Measurements from ENCODE around the gene S100A16.
"Not testable (repeated sequence)": the region's sequence is repeated elsewhere in the genome, so short reads cannot be mapped to it uniquely, and the experiment has no call there.

The S100A16 gene

DNA sequence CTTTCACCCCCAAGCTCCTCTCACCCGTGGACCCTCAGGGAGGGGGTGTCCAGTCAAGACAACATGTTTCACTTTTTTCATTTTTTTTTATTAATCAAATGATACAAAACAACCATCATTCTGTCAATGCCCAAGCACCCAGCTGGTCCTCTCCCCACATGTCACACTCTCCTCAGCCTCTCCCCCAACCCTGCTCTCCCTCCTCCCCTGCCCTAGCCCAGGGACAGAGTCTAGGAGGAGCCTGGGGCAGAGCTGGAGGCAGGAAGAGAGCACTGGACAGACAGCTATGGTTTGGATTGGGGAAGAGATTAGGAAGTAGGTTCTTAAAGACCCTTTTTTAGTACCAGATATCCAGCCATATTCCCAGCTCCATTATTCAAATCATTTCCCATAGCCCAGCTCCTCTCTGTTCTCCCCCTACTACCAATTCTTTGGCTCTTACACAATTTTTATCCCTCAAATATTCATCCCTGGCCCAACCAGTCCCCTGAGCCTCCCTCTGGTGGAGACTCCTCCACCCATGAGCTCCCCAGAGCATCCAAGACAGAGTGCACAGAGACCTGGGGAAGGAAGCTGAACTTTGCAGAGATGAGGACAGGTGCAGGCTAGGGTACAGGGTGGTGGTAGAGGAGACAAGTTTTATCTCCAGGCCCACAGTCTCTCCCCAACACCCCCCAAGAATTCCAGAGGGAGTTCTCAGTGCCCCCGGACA lies 1.4 kb upstream of the S100A16 start:
- no peak for DNase-seq

DNA sequence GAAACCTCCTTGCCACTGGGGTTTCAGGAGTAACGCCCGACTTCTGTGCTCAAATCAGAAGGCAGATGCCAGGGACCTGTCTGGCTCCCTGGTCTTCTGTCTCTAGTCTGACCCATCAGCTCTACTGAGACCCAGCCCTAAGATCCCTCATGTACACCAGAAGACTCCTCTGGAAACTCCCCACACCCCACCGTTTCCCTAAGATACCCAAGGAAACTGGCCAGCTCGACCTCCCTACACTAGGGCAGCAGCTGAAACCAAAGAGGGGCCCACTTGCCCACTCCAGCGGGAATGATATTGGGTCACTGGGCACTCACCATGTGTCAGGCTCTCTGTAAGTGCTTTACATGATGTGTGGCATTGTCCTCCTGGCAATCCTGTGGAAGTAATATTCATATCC lies 469 bp upstream of the S100A16 start:
- DNase-seq: no peak

DNA sequence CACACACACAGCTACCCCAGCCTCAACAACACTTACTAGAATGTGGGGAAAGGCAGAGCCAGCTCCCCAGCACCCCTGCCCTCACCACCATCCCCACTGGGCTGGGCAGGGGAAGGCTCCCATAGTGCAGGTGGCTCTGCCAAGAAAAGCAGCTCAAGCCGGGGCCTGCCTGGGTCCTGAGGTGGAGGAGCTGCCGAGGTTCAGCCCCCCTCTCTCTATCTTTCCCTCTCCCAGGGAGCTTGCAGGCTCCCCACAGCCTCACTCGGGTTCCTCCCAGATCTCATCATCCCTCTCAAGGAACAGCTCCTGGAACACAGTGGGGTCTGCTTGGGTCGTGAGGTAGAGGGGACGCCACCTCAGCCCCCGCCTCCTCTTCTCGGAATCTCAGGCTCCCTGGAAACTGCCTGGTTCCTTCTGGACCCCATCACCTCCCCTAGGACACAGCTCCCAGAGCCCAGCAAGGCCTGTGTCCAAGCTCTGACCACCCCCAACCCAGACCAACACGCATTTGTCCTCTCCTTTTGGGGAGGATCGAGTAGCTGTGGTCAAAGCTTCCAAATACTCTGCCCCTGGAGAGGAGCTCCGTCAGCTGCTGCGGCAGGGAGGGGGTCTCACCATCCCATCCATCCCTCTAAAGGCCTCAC lies 704 bp downstream of the S100A16 start:
- no peak for DNase-seq

DNA sequence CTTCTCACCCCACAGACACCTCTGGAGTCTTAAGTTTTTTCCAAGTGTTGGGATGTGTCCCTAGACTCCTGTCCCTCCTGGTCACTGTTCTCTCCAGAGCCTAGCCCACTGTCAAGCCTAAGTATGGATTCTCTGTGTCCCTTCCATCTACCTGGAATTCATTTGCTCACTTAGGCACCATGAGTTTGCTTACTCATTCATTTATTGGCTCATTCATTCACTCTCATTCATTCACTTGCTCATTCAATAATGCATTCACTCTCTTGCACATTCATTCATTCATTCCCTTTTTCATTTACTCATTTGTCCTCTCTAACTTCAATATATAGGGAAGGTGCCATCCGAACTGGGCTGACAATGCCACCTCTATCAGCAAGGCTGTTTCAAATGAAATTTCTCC lies 1.6 kb downstream of the S100A16 start:
- no peak for DNase-seq

DNA sequence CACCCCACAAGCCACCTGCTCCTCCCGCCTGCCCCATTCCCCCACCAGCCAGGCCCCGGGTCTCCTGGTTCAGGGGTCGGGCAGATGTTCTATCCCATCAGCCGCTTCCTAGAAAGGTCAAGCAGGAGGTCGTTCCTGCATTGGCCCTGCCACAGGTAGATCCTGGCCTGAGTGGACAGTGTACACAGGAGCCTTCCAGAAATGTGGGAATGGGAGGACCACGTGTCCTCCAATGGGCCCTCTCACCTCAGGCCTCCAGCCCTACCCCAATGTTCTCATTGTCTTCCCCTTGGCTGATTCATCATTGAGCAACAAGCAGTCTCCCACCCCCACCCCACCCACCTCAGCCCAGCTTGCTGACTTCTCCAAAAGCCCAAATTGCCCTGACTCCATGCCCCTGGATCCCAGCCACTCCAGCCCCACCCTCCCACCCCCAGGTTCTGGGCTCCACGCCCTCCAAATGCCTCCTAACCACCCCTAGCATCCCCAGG lies 2.1 kb downstream of the S100A16 start:
- DNase-seq: no peak

DNA sequence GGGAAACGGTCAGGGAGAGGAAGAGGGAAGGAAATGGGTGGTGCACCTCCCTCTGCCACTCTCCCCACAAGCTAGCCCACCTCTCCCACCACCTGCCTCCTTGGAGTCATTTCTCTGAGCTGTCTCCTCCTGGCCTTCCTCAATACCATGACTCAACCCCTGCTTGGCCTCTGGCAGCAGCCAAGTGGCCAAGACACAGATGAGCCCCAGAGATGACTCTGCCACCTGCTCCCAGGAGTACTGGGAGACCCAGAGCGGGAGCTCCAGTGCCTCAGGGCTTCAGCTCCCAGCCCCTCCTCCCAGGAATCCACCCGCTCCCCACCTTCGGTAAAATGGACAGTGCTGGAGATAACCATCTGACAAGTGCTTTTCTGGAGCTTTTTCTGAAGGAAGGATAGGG lies 2.6 kb downstream of the S100A16 start:
- DNase-seq: no peak

DNA sequence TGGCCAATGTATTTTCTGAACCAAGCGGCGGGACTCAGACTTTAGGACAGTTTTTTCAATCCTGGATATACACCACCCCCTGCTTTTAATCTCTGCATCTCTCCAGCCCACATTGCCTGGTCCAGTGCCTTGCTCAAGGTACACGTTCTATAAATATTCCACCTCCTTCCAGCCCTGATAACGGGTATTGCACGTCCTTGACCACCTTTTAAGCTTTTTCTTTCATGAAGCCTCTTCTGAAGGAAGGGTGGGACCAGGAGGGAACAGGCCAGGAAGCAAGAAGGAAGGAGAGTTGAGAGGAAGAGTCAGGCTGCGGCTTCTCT lies 3.4 kb downstream of the S100A16 start:
- DNase-seq: no peak

DNA sequence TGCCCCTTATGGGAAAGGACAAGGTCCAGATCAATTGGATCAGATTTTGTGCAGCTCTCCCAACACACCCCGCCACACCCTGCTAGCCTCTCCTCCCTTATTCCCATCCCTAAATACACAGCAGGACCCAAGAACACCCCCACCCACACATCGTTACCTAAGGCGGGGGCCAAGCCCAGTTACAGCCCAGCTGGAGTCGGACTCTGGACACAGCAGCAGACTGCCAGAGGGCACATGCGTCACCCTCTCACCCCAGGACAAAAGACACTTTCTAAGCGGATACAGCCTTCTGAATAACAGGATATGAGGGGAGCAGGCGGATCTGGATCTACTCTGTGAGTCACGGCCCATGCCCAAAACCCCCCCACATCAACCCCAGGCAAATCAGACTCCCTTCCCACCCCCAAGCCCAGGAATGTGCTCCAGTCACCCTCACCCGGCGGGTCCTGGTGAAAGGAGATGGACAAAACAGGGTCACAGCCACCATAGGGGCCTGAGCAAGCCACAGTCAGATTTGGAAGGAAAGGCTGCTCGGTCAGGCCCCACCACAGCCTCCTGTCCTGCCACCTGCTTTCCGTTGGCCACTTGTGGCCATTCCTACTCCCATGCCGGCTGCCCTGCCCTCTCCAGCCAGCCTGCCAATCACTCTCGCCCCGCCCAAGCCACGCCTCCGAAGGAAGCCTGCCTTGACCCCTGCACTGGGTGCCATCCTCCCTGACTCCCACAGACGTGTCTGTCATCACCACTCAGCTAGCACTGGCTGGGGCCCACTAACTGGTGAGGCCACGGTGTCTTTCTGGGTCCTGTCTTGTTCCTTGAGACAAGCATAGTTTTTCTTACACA lies 4.0 kb downstream of the S100A16 start:
- DNase-seq: no peak

DNA sequence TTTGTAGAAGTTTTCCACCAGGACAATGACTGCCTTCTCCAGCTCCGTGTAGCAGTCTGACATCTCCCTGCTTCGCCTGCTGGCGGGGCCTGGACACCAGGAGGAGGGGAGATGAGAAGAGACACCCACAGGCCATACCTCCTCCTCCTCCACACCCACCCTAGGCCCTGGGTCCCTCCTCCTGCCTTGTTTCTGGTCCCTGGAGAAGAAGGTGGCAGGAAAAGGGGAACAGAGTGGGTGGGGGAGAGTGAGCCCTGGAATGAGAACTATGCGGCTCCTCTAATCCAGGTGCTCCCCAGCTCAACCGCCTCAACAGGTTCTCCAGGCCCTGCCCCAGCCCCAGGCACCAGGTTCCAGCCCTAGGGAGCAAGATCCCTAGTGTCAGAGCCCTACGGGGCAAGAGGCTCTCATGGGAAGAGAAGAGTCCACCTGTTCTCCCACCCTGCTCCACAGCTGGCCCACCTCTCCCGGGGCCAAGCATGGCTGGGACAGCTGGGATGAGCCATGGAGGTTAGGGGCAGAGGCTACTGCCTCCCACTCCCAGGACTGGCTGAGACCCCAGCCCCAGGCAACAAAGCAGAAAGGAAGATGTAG lies 4.8 kb downstream of the S100A16 start:
- DNase-seq: no peak

DNA sequence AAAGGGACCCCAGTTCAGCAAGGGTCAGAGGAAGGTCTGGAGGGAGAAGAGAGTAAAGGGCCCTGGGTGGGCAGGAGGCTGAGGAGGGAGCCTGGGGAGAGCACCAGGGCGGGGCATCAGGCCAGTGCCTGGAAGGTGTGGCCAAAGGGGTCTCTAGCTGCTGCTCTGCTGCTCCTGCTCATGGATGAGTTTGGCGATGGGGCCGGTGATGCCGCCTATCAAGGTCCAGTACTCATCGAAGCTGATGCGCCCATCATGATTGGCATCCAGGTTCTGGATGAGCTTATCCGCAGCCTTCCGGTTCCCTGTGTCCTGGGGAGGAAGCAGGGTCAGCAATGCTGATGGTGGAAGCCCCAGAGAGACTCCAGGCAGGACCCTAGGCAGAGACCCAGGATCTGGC lies 5.6 kb downstream of the S100A16 start:
- no peak for DNase-seq

DNA sequence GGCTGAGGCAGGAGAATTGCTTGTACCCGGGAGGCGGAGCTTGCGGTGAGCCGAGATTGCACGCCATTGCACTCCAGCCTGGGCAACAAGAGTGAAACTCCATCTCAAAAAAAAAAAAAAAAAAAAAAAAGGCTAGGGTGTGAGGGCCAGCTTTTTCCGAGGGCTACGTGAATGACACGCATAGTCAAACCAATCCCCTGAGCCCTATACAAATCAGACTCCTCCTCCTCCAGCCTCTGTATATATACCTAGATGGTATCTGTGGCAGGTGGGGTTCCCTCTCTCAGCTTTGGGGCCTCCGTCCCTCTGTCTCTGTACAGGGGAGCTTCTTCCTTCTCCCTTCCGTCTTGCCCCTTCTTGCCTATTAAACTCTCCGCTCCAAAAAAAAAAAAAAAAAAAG lies 6.7 kb downstream of the S100A16 start:
- DNase-seq: no peak

DNA sequence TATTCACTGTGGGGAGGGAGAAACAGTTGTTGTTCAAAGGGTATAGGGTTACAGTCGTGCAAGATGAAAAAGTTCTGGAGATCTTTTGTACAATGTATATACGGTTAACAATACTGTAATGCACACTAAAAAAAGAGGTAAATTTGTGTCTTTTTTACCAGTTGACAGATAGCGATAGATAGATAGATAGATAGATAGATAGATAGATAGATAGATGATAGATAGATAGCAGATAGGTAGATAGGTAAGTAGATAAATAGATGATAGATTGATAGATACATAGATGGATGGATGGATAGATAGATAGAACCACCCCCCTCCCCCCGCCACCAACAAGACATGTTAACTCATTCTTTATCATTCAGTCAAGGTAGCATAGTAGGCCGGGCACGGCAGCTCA lies 10.2 kb downstream of the S100A16 start:
- DNase-seq: no peak

DNA sequence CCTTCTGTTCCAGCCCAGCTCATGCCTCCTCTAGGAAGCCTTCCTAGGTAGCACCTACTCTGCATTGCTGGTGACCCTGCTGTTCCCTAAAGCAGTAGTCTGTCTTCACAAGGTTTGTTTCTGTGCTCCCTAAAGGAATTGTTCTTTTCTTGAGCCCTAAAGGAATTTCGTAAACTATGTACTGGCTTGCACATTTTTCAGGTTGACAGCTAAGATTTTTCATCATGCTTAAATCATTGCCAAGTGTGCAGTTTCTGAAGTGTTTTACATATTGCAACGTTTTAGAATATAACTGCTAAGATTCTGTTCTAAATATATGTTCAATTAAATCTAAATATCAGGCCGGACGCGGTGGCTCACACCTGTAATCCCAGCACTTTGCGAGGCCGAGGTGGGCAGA lies 13.1 kb downstream of the S100A16 start:
- DNase-seq: no peak

DNA sequence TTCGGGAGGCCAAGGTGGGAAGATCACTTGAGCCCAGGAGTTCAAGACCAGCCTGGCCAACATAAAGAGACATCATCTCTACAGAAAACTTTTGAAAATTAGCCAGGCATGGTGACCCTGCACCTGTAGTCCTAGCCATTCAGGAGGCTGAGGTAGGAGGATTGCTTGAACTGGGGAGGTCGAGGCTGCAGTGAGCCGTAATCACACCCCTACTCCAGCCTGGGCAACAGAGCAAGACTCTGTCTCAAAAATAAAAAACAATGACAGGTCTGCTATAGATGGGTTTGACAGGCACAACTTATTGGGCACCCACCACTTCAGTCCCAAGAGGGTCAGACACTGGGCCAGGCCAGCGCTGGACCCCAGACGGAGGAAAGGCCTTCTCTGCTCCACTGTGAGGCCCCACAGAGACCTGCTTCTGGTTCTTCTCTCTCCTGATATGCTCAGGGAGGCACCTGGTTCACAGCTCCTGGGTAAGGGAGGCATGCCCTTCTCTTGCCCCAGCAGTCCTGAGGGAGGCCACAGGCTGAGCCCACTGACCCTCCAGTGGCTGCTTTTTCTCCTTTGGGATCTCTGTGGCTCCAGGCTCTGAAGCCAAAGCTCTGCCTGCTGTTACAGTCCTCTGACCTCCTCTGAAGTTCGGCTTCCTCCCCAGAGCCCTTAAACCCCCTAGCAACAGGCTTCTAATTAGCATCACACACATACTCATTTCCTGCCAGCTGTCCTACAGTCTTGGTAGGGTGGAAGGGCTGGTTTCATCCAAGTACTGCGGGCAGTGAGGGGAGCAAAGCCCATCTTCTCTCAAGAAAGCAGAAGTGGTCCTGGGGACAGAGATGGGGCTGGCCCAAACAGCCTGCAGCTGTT lies 14.4 kb downstream of the S100A16 start:
- peak; percentile 80 for DNase-seq

DNA sequence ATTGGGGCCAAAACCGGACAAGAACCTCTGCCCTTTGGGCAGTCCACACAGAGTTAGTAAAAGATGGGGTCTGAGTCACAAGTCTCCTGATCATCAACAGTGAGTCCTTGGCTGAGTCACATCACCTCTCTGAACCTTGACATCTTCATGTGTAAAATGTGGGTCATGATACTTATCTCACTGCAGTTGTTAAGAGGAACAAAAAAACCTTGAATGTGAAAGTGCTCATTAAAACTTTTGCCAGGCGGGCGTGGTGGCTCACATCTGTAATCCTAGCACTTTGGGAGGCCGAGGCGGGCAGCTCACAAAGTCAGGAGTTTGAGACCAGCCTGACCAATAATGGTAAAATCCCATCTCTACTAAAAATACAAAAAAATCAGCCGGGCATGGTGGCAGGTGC lies 15.7 kb downstream of the S100A16 start:
- no peak for DNase-seq

DNA sequence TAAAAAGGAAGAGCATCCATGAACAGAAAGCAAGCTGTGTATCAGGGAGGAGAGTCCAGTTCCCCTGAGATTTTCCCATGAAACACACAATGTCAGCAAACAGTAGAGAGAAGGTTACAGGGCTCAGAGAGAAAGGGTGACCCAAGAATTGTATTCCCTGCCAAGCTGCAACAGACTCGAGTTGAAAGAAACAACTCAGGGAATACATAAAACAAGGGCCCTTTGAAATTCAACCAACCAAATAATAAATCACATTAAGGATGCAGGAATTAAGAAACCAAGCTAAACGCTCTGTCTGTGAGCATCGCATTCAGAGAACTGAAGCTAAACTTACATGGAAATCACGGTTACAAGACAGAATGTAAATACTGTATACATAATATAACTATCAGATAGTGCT lies 20.2 kb downstream of the S100A16 start:
- DNase-seq: no peak

DNA sequence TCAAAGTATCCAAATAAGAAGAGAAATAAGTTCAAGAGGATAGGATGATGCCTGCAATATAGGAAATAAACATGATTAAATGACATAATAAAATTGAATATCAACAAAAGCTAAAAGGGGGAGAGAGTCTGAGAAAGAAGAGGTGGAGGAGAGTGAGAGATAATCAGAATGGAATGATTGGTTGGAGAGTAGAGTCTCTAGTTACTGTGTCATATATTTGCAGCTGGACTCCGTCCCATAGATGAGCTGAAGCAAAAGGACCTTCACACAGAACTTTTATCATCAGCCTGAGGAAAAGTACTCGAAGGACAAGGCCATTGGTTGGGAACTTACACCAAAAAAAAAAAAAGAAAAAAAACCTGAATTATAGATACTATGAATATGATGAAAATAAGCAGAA lies 24.5 kb downstream of the S100A16 start:
- DNase-seq: no peak

DNA sequence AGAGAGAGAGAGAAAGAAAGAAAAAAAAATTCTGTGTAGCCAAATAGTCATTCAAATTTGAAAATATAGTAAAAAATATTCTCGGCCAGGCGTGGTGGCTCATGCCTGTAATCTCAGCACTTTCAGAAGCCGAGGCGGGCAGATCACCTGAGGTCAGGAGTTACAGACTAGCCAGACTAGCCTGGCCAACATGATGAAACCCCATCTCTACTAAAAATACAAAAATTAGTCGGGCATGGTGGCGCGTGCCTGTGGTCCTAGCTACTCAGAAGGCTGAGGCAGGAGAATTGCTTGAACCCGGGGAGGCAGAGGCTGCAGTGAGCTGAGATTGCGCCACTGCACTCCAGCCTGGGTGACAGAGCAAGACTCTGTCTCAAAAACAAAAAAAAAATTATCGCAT lies 24.9 kb downstream of the S100A16 start:
- DNase-seq: not testable (repeated sequence)

DNA sequence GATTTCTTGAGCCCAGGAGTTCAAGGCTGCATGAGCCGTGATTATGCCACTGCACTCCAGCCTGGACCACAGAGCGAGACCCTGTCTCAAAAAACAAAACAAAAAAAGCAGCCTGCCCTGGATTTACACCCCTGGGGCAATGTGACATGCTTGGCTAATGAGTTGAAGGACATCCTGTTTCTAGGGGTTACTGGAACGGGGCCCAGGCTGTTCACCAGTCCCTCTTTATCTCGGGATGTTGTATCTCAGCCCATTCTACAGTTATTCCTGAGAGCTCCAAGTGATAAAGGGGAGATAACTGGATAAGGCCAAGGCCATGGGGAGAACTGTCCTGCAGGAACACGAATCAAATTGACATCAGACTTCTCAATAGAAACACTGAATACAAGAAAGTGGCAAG lies 25.6 kb downstream of the S100A16 start:
- DNase-seq: no peak

DNA sequence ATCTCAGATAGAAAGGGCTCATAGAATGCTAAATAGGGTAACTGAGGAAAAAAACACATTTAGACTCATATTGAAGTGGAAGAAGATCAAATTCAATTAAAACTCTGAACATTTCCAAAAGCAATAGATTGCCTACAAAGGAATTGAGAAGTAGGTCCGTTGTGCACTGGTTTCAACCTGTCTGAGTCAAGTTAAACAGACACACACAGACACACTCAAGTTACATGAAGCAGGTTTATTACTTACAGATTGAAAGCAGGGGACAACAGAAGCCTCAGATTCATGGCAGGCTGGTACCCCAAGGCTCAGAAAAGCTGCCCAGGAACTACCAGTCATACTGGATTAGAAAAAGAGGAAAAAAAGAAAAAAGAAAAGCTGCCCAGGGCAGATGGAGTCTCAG lies 26.6 kb downstream of the S100A16 start:
- DNase-seq: no peak

DNA sequence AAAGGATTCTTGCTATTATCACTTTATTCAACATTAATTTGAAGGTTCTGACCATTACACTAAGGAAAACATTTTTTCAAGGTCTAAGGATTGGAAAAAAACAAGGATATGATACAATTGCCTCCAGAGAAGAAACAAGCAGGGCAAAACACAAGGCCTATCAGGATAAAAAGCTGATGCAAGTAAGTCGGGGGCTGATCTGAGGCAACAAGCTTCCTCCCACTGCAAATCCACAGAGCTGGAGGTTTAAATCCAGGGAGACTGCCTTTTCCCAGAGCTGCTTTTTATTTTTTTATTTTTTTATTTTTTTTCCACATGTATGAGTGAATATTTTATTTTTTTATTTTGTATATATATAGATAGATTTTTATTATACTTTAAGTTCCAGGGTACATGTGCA lies 27.9 kb downstream of the S100A16 start:
- DNase-seq: no peak

DNA sequence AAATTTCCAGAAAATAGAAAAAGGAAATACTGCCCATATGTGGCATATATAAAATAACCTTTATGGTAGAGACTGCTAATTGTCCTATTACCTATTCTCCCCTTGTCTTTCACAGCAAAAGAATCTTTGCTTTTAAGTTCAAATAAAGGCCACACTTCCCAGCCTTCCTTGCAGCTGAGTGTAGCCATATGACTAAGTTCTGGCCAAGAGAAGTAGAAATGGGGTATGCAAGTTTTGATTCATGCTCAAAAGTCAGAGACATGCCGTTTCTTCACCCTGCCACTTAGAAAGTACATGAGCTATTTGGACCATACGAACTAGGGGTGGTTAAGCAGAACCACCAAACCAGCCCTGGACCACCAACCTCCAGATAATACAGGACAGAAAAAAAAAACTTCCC lies 29.0 kb downstream of the S100A16 start:
- no peak for DNase-seq

DNA sequence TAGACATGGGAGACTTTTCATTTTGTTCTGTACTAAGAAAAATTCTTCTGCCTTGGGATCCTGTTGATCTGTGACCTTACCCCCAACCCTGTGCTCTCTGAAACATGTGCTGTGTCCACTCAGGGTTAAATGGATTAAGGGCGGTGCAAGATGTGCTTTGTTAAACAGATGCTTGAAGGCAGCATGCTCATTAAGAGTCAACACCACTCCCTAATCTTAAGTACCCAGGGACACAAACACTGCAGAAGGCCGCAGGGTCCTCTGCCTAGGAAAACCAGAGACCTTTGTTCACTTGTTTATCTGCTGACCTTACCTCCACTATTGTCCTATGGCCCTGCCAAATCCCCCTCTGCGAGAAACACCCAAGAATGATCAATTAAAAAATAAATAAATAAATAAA lies 29.4 kb downstream of the S100A16 start:
- DNase-seq: not testable (repeated sequence)

Data from NCI-H1436 (cell line).